Activated naive CD8-positive, alpha-beta T cell treated with anti-CD3 and anti-CD28 coated beads for 36 hours (primary cell): ENCODE results near the gene AGO4. TPM values are rescaled to one million over a fixed set of nuclear protein-coding genes. Genes with fewer than 3 reads are reported as not detected.
"Not testable (repeated sequence)": the region's sequence is repeated elsewhere in the genome, so short reads cannot be mapped to it uniquely, and the experiment has no call there.

Experiments
- DNase-seq: peaks from one replicate; pipeline ENCODE4 v3.0.0; 2021
- H3K27ac Mint-ChIP-seq: one replicate; pipeline ENCODE4 v1.8.0; 2022; ENCODE audit warnings: mild to moderate bottlenecking, moderate library complexity, mixed read lengths
- H3K27me3 Mint-ChIP-seq: one replicate; pipeline ENCODE4 v1.8.0; 2022; ENCODE audit warnings: mild to moderate bottlenecking, mixed read lengths
- H3K36me3 Mint-ChIP-seq: one replicate; pipeline ENCODE4 v1.8.0; 2021; ENCODE audit warnings: mild to moderate bottlenecking, mixed read lengths
- H3K4me1 Mint-ChIP-seq: one replicate; pipeline ENCODE4 v1.8.0; 2021; ENCODE audit warnings: mixed read lengths
- H3K4me3 Mint-ChIP-seq: one replicate; pipeline ENCODE4 v1.8.0; 2022; ENCODE audit warnings: mild to moderate bottlenecking, moderate library complexity, mixed read lengths
- H3K9me3 Mint-ChIP-seq: one replicate; pipeline ENCODE4 v1.8.0; 2022; ENCODE audit warnings: mixed read lengths
- total RNA-seq, 2 experiments: library from RNA; stranded (reverse); gene quantifications; one replicate each; pipeline ENCODE4 v1.2.3, GENCODE V29; 2021

The AGO4 gene
- total RNA-seq, 2 experiments from 2014 or later = 2.1 to 3.0 TPM

GRCh38 chr1:35798019-35798418 is 9.8 kb upstream of the AGO4 start:
- H3K4me1 Mint-ChIP-seq = not testable (repeated sequence)

GRCh38 chr1:35800167-35800887 is 7.5 kb upstream of the AGO4 start:
- H3K4me3 Mint-ChIP-seq, H3K9me3 Mint-ChIP-seq, H3K27me3 Mint-ChIP-seq, H3K4me1 Mint-ChIP-seq, H3K36me3 Mint-ChIP-seq, H3K27ac Mint-ChIP-seq, DNase-seq: not testable (repeated sequence)

More at GRCh38 chr1:35798019-35798418, 9.8 kb upstream of the AGO4 start:
- H3K27me3 Mint-ChIP-seq, H3K9me3 Mint-ChIP-seq, DNase-seq, H3K36me3 Mint-ChIP-seq, H3K4me3 Mint-ChIP-seq, H3K27ac Mint-ChIP-seq: not testable (repeated sequence)

- DNase-seq = peak; percentile 10
- peak overlapping the region; percentile 75 for H3K4me3 Mint-ChIP-seq
- no peaks in the 10 kb centered on the region for H3K9me3 Mint-ChIP-seq
- H3K4me1 Mint-ChIP-seq = peaks cover 28% of the 10 kb centered on the region
- peak overlapping the region; percentile 9 for H3K27ac Mint-ChIP-seq
- H3K27me3 Mint-ChIP-seq = no peaks in the 10 kb centered on the region
- H3K36me3 Mint-ChIP-seq = no peaks in the 10 kb centered on the region
Observed at GRCh38 chr1:35808450-35809113, 766 bp downstream of the AGO4 start.

GRCh38 chr1:35809114-35810095 is 1.6 kb downstream of the AGO4 start:
- no peak overlapping the region for H3K27ac Mint-ChIP-seq
- no peak for DNase-seq
- H3K4me1 Mint-ChIP-seq = peaks cover 27% of the 10 kb centered on the region
- H3K27me3 Mint-ChIP-seq = no peaks in the 10 kb centered on the region
- H3K4me3 Mint-ChIP-seq = peak overlapping the region; percentile 75
- no peaks in the 10 kb centered on the region for H3K36me3 Mint-ChIP-seq
- H3K9me3 Mint-ChIP-seq = no peaks in the 10 kb centered on the region

- Mint-ChIP-seq H3K4me3 (peak overlapping the region; percentile 20), H3K27ac (no peak overlapping the region)
Observed at GRCh38 chr1:35810096-35810881, 2.5 kb downstream of the AGO4 start.

GRCh38 chr1:35812754-35813153 is 4.9 kb downstream of the AGO4 start:
- H3K9me3 Mint-ChIP-seq, H3K4me3 Mint-ChIP-seq, H3K27me3 Mint-ChIP-seq, H3K27ac Mint-ChIP-seq, H3K36me3 Mint-ChIP-seq, DNase-seq: not testable (repeated sequence)
- peaks cover 16% of the 10 kb centered on the region for H3K4me1 Mint-ChIP-seq

More at GRCh38 chr1:35810096-35810881, 2.5 kb downstream of the AGO4 start:
- no peaks in the 10 kb centered on the region for H3K36me3 Mint-ChIP-seq
- peaks cover 21% of the 10 kb centered on the region for H3K4me1 Mint-ChIP-seq
- no peaks in the 10 kb centered on the region for H3K27me3 Mint-ChIP-seq
- no peaks in the 10 kb centered on the region for H3K9me3 Mint-ChIP-seq
- DNase-seq = no peak

GRCh38 chr1:35825255-35825654 is 17.4 kb downstream of the AGO4 start:
- Mint-ChIP-seq H3K4me3 (no peak overlapping the region), H3K9me3 (no peaks in the 10 kb centered on the region), H3K4me1 (no peaks in the 10 kb centered on the region), H3K27me3 (no peaks in the 10 kb centered on the region), H3K27ac (no peak overlapping the region), H3K36me3 (peaks cover 2% of the 10 kb centered on the region)
- no peak for DNase-seq

GRCh38 chr1:35832276-35832905 is 24.6 kb downstream of the AGO4 start:
- DNase-seq = no peak
- H3K4me3 Mint-ChIP-seq = no peak overlapping the region
- no peaks in the 10 kb centered on the region for H3K27me3 Mint-ChIP-seq
- no peaks in the 10 kb centered on the region for H3K4me1 Mint-ChIP-seq
- H3K9me3 Mint-ChIP-seq = no peaks in the 10 kb centered on the region
- H3K36me3 Mint-ChIP-seq = peaks cover 13% of the 10 kb centered on the region
- H3K27ac Mint-ChIP-seq = no peak overlapping the region

- Mint-ChIP-seq H3K4me1 (no peaks in the 10 kb centered on the region), H3K4me3 (no peak overlapping the region), H3K9me3 (no peaks in the 10 kb centered on the region), H3K36me3 (peaks cover 11% of the 10 kb centered on the region), H3K27ac (no peak overlapping the region), H3K27me3 (no peaks in the 10 kb centered on the region)
- DNase-seq = no peak
Observed at GRCh38 chr1:35833395-35833794, 25.6 kb downstream of the AGO4 start.

- H3K4me1 Mint-ChIP-seq = no peaks in the 10 kb centered on the region
- H3K27ac Mint-ChIP-seq = no peak overlapping the region
- H3K4me3 Mint-ChIP-seq = no peak overlapping the region
- H3K27me3 Mint-ChIP-seq = no peaks in the 10 kb centered on the region
- peaks cover 11% of the 10 kb centered on the region for H3K36me3 Mint-ChIP-seq
- no peak for DNase-seq
- no peaks in the 10 kb centered on the region for H3K9me3 Mint-ChIP-seq
Observed at GRCh38 chr1:35834218-35834617, 26.4 kb downstream of the AGO4 start.

GRCh38 chr1:35835398-35835797 is 27.6 kb downstream of the AGO4 start:
- H3K27ac Mint-ChIP-seq = no peak overlapping the region
- H3K9me3 Mint-ChIP-seq = no peaks in the 10 kb centered on the region
- H3K36me3 Mint-ChIP-seq = peaks cover 11% of the 10 kb centered on the region
- no peak for DNase-seq
- H3K4me3 Mint-ChIP-seq = no peak overlapping the region
- H3K4me1 Mint-ChIP-seq = no peaks in the 10 kb centered on the region
- no peaks in the 10 kb centered on the region for H3K27me3 Mint-ChIP-seq

GRCh38 chr1:35836734-35837133 is 28.9 kb downstream of the AGO4 start:
- H3K27me3 Mint-ChIP-seq = no peaks in the 10 kb centered on the region
- no peak for DNase-seq
- H3K4me1 Mint-ChIP-seq = no peaks in the 10 kb centered on the region
- H3K9me3 Mint-ChIP-seq = no peaks in the 10 kb centered on the region
- H3K27ac Mint-ChIP-seq = no peak overlapping the region
- H3K4me3 Mint-ChIP-seq = no peak overlapping the region
- H3K36me3 Mint-ChIP-seq = peaks cover 11% of the 10 kb centered on the region

- Mint-ChIP-seq H3K27me3 (no peaks in the 10 kb centered on the region), H3K36me3 (peaks cover 11% of the 10 kb centered on the region), H3K4me1 (no peaks in the 10 kb centered on the region), H3K4me3 (no peak overlapping the region), H3K9me3 (no peaks in the 10 kb centered on the region), H3K27ac (no peak overlapping the region)
- DNase-seq = no peak
Observed at GRCh38 chr1:35838693-35839245, 31.0 kb downstream of the AGO4 start.

- Mint-ChIP-seq H3K9me3 (no peaks in the 10 kb centered on the region), H3K27ac (no peak overlapping the region), H3K4me1 (no peaks in the 10 kb centered on the region), H3K36me3 (peaks cover 2% of the 10 kb centered on the region), H3K4me3 (no peak overlapping the region), H3K27me3 (no peaks in the 10 kb centered on the region)
- DNase-seq = no peak
Observed at GRCh38 chr1:35844826-35845225, 37.0 kb downstream of the AGO4 start.
